ENCODE measurements around the gene RAB40C.

RAB40C gene

GRCh38 chr16:645852-646678 lies 56.2 kb downstream of the RAB40C start:
- H3K27me3 Mint-ChIP-seq = no peaks in the 10 kb centered on the region
- H3K4me1 Mint-ChIP-seq (ENCODE audit: low read depth in 2 of 2) = peaks cover 0 to 5% of the 10 kb centered on the region in 2 donors
- H3K9me3 Mint-ChIP-seq = no peaks in the 10 kb centered on the region
- ATAC-seq (replicated peaks) = no peak
- H3K4me3 Mint-ChIP-seq = no peak overlapping the region
- H3K27ac Mint-ChIP-seq = no peak overlapping the region
- no peak for DNase-seq
- H3K36me3 Mint-ChIP-seq (ENCODE audit: insufficient read depth) = peaks cover 9% of the 10 kb centered on the region

GRCh38 chr16:646679-647172 lies 56.9 kb downstream of the RAB40C start:
- no peak overlapping the region for H3K4me3 Mint-ChIP-seq
- peaks cover 0 to 5% of the 10 kb centered on the region in 2 donors for H3K4me1 Mint-ChIP-seq (ENCODE audit: low read depth in 2 of 2)
- no peak for ATAC-seq (replicated peaks)
- H3K9me3 Mint-ChIP-seq = no peaks in the 10 kb centered on the region
- no peaks in the 10 kb centered on the region for H3K27me3 Mint-ChIP-seq
- DNase-seq = no peak
- peaks cover 9% of the 10 kb centered on the region for H3K36me3 Mint-ChIP-seq (ENCODE audit: insufficient read depth)
- H3K27ac Mint-ChIP-seq = peak overlapping the region in 1 of 2 donors; percentile 20

GRCh38 chr16:647173-647902 lies 57.5 kb downstream of the RAB40C start:
- Mint-ChIP-seq H3K27me3 (no peaks in the 10 kb centered on the region), H3K27ac (peak overlapping the region in 1 of 2 donors; percentile 20), H3K4me3 (no peak overlapping the region), H3K36me3 (ENCODE audit: insufficient read depth) (peaks cover 9% of the 10 kb centered on the region), H3K9me3 (no peaks in the 10 kb centered on the region), H3K4me1 (ENCODE audit: low read depth in 2 of 2) (peaks cover 0 to 5% of the 10 kb centered on the region in 2 donors)
- DNase-seq (no peak), ATAC-seq (replicated peaks) (no peak)

- DNase-seq = no peak
- Mint-ChIP-seq H3K36me3 (ENCODE audit: insufficient read depth) (peaks cover 9% of the 10 kb centered on the region), H3K4me3 (peak overlapping the region; percentile 63 to 74), H3K27me3 (no peaks in the 10 kb centered on the region), H3K9me3 (no peaks in the 10 kb centered on the region), H3K27ac (peak overlapping the region; percentile 41 to 80), H3K4me1 (ENCODE audit: low read depth in 2 of 2) (peaks cover 0 to 3% of the 10 kb centered on the region in 2 donors)
- no peak for ATAC-seq (replicated peaks)
These were observed 58.4 kb downstream of the RAB40C start for GRCh38 chr16:648071-648780.

- Mint-ChIP-seq H3K9me3 (no peaks in the 10 kb centered on the region), H3K4me1 (ENCODE audit: low read depth in 2 of 2) (peaks cover 0 to 2% of the 10 kb centered on the region in 2 donors), H3K27ac (peak within 1 kb of the TSS; percentile 41 to 80), H3K4me3 (peak within 1 kb of the TSS; percentile 63 to 74), H3K36me3 (ENCODE audit: insufficient read depth) (peaks cover 6% of the 10 kb centered on the region), H3K27me3 (no peaks in the 10 kb centered on the region)
- peak; percentile 88 to 90 (median 90) for DNase-seq
- peak; percentile 98 for ATAC-seq (replicated peaks)
These were observed 59.1 kb downstream of the RAB40C start, which contains the start of gene WDR90 for GRCh38 chr16:648781-649589. Gene WDR90, plus strand, starts transcription at chr16:649365. Its CDS starts 52 bp downstream, at chr16:649417.

- Mint-ChIP-seq H3K27ac (no peak overlapping the region), H3K27me3 (no peaks in the 10 kb centered on the region), H3K36me3 (ENCODE audit: insufficient read depth) (peaks cover 6% of the 10 kb centered on the region), H3K9me3 (no peaks in the 10 kb centered on the region), H3K4me1 (ENCODE audit: low read depth in 2 of 2) (no peaks in the 10 kb centered on the region), H3K4me3 (peak overlapping the region; percentile 60 to 70)
- DNase-seq (no peak), ATAC-seq (replicated peaks) (peak; percentile 9)
These were observed 59.8 kb downstream of the RAB40C start for GRCh38 chr16:649631-650030.

GRCh38 chr16:651844-652243 lies 62.0 kb downstream of the RAB40C start:
- Mint-ChIP-seq H3K9me3 (no peaks in the 10 kb centered on the region), H3K36me3 (ENCODE audit: insufficient read depth) (peaks cover 6% of the 10 kb centered on the region), H3K4me3 (peak overlapping the region; percentile 21 to 33), H3K4me1 (ENCODE audit: low read depth in 2 of 2) (no peaks in the 10 kb centered on the region), H3K27ac (no peak overlapping the region), H3K27me3 (no peaks in the 10 kb centered on the region)
- DNase-seq (no peak), ATAC-seq (replicated peaks) (no peak)

GRCh38 chr16:652454-653305 lies 62.8 kb downstream of the RAB40C start:
- Mint-ChIP-seq H3K27me3 (no peaks in the 10 kb centered on the region), H3K4me3 (no peak overlapping the region), H3K4me1 (ENCODE audit: low read depth in 2 of 2) (no peaks in the 10 kb centered on the region), H3K27ac (no peak overlapping the region), H3K9me3 (no peaks in the 10 kb centered on the region), H3K36me3 (ENCODE audit: insufficient read depth) (peaks cover 6% of the 10 kb centered on the region)
- ATAC-seq (replicated peaks) (no peak), DNase-seq (no peak)

GRCh38 chr16:654034-654433 lies 64.2 kb downstream of the RAB40C start:
- Mint-ChIP-seq H3K4me3 (no peak overlapping the region), H3K9me3 (no peaks in the 10 kb centered on the region), H3K27ac (no peak overlapping the region), H3K27me3 (no peaks in the 10 kb centered on the region), H3K4me1 (ENCODE audit: low read depth in 2 of 2) (no peaks in the 10 kb centered on the region), H3K36me3 (ENCODE audit: insufficient read depth) (peaks cover 6% of the 10 kb centered on the region)
- DNase-seq (no peak), ATAC-seq (replicated peaks) (no peak)

GRCh38 chr16:657487-657886 lies 67.6 kb downstream of the RAB40C start:
- H3K36me3 Mint-ChIP-seq (ENCODE audit: insufficient read depth) = no peaks in the 10 kb centered on the region
- peaks cover 0 to 3% of the 10 kb centered on the region in 2 donors for H3K4me1 Mint-ChIP-seq (ENCODE audit: low read depth in 2 of 2)
- H3K4me3 Mint-ChIP-seq = no peak overlapping the region
- DNase-seq = no peak
- no peaks in the 10 kb centered on the region for H3K27me3 Mint-ChIP-seq
- ATAC-seq (replicated peaks) = no peak
- H3K27ac Mint-ChIP-seq = no peak overlapping the region
- H3K9me3 Mint-ChIP-seq = no peaks in the 10 kb centered on the region

GRCh38 chr16:658679-659571 lies 69.1 kb downstream of the RAB40C start:
- H3K9me3 Mint-ChIP-seq = no peaks in the 10 kb centered on the region
- DNase-seq (no peak), ATAC-seq (replicated peaks) (no peak)
- H3K4me3 Mint-ChIP-seq = no peak overlapping the region
- no peaks in the 10 kb centered on the region for H3K27me3 Mint-ChIP-seq
- H3K4me1 Mint-ChIP-seq (ENCODE audit: low read depth in 2 of 2) = peaks cover 0 to 3% of the 10 kb centered on the region in 2 donors
- no peaks in the 10 kb centered on the region for H3K36me3 Mint-ChIP-seq (ENCODE audit: insufficient read depth)
- H3K27ac Mint-ChIP-seq = no peak overlapping the region
